T-helper 22 cell (primary cell): ENCODE measurements around the gene IL11.
"Not testable (repeated sequence)": the region's sequence is repeated elsewhere in the genome, so short reads cannot be mapped to it uniquely, and the experiment has no call there.

Experiments
- DNase-seq: peaks from one replicate; pipeline ENCODE4 v3.0.0-alpha.2; 2020; ENCODE audit warnings: low read depth

The IL11 gene

GRCh38 chr19:55370305-55370988, at the start of gene IL11:
TSS of gene IL11 (minus strand) at chr19:55370463. CDS start at chr19:55370310, 153 bp downstream.
- no peak for DNase-seq

DNA sequence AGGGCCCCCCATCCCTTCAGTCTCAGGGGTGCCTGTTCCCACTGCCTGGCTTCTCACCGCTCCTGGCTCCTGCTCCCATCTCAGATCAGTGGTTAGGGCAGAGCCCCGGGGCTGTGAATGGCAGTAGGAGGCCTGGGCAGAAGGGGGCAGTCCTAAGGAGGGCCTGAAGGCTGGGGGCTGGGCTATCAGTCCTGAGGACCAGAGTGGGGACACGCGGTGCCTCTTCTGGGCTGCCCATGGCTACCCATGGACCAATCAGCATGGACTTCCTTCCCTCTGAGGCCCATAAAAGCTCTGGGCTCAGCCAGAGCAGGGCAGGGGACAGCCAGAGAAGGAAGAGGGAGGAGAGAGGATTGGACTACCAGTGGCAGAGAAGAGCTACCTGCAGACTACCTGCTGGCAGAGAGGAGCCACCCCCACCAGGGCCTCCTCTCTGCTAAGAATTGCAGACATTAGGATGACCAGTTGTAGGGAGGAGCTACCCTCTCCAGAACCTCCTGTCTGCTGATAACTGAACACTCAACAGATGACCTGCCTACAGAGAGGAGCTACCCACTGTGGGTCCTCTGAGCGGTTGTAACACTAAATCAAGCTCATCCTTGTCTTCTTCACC, 49.5 kb upstream of the IL11 start:
- DNase-seq: no peak

DNA sequence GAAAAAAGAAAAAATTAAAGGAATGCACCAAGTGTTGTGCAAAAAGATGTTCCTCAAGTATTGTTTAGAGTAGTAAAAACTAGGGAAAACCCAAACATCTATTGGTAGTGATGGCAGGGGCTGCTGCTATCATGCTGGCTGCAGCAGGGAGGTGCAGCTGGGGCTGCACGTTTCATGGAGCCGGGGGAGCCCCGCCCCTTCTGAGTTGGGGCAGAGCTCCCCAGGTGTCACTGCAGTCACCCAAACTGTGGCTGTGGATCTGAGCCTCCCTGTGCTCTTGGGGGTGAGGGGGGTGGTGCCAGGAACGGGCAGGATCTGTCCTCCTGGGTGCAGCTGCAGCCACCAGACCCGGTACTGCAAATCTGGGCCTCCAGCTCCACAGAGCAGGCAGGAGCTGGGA, 48.8 kb upstream of the IL11 start:
- no peak for DNase-seq

GRCh38 chr19:55418185-55418584, 47.9 kb upstream of the IL11 start:
- no peak for DNase-seq

DNA sequence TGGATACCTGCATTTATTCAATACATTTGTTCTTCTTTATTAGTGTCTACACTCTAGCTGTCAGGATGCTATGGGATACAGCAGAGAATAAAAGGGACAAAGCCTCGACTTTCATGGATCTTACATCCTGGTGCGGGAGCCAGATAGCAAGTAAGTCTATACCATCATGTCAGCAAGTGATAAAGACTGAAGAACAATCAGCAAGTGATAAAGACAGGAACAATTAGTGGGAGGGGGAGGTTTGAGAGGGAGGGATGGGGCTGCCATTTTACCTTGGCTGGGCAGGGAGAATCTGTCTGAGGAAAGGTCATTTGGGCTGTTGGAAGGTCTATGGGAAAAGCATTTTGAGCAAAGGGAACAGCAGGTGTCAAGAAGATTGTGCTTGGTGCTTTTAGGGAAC, 39.9 kb upstream of the IL11 start:
- DNase-seq: no peak

GRCh38 chr19:55409179-55409578, 38.9 kb upstream of the IL11 start:
- DNase-seq: not testable (repeated sequence)

DNA sequence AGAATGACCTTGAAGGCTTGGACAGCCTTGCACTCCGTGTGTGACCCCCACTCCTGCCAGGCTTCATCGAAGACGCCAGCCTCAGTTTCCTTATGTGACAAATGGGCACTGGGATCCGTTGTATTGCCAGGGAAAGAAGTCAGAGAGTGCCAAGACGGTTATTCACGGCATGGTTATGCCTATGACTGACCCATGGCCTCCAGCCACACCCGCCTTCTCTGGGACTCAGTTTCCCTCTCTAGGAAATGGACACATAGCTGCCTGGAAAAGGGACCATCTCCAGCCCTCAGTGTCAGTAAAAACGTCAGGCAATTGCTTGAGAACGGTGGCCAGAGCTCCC, 38.2 kb upstream of the IL11 start:
- no peak for DNase-seq

DNA sequence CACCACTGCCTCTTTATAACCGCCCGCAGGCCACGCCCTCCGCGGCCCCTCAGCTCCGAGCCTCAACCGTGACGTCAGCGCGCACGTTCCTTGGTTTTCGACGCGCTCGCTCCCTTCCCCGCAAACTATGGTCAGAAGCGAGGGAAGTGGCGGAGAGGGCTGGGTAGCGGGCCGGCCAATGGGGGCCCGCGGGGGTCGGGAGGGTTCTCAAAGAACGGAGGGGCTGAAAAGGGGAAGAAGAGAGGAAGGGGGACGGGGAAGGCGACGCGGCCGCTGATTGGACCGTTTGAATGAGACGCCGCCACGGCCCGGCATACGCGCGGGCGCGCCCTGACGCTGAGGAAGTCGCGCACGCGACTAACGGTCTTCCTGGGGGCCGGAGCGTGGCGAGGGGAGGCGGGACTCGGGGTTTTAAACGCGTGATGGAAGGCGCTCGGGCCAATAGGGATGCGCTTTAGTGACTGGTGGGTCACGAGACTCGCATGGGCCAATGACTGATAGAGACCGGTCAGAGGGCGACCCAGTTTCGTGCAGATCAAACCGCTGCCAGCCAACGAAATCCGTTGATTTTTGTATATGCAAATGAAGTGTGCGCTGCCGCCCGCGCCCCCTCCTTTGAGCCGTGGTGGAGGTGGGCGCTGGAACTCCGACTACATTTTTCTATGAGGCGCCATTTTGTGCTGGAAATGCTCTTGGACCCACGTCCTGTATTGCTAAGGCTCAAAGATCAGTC, 37.7 kb upstream of the IL11 start:
- DNase-seq: peak; percentile 96

DNA sequence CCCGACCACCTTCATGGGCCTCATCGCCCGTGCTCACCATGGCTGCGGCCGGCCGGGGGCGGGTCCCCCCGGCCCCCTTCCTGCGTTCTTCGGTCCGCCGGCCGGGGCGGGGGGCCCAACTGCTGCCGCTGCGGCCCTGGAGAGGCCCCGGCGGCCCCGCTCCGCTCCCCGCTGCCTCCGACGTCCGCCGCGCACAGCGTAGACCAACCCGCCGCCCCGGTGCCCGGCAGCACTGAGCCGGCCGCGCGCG, 37.2 kb upstream of the IL11 start, which contains the start of gene UBE2S:
UBE2S (minus strand) TSS at position 239 of the 250 bp plus-strand sequence; CDS start at position 40, 199 bp downstream.
- DNase-seq: not testable (repeated sequence)

- no peak for DNase-seq
Measured at GRCh38 chr19:55406826-55407549, 36.7 kb upstream of the IL11 start.

GRCh38 chr19:55406091-55406825, 36.0 kb upstream of the IL11 start:
- DNase-seq: no peak

DNA sequence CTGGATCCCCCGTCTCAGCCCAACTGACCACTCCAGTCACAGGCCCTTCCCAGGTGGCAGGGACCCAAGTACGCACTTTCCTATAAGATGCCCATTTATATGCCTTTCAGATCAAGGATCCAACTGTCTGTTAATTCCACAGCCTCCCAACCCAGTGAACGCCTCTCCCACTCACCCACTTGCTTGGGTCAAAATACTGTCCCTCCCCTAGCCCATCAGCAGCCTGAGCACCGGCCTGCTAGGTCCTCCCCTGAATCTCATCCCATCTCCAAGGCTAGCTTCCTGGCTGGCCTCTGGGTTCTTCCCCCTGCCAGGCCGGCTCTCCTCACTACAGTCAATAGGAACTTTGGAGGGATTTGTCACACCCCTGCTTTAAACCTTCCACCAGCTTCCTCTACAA, 35.4 kb upstream of the IL11 start:
- no peak for DNase-seq

DNA sequence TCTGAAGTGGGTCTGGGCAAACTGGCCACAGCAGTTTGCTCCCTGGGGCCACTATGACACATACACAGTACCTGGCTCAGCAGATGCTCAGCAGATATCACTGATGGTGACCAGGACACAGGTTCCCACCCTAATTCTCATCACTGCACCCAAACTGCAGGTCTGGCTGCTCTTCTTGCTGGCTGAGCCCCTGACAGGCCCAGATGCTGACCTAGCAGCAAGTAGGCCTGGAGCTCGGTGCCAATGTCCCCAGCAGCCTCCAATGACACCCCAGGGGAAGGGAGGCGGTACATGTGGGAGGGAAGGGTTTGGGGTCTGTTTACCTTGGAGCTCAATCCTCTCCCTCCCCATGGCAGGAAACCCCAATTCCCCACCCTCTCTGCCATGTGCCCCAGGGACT, 32.2 kb upstream of the IL11 start:
- no peak for DNase-seq

DNA sequence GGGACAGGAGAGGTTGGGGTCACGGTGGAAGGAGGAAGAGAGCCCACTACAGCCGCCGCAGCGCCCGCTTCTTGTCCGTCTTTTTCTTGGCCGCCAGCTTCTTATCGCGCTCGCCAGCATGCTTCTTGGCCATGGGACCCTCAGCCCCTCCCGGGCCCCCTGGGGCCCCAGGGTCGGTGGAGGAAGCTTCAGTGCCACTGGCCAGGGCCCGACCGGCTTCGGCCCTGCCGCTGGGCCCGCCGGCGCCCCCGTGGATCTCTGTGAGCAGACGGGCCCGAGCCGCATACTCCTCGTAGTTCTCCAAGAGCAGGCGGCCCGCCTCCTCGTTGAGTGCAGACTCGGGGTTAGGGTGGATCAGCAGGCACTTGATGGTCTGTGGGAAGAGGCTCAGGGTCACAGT, 31.1 kb upstream of the IL11 start:
- DNase-seq: not testable (repeated sequence)

DNA sequence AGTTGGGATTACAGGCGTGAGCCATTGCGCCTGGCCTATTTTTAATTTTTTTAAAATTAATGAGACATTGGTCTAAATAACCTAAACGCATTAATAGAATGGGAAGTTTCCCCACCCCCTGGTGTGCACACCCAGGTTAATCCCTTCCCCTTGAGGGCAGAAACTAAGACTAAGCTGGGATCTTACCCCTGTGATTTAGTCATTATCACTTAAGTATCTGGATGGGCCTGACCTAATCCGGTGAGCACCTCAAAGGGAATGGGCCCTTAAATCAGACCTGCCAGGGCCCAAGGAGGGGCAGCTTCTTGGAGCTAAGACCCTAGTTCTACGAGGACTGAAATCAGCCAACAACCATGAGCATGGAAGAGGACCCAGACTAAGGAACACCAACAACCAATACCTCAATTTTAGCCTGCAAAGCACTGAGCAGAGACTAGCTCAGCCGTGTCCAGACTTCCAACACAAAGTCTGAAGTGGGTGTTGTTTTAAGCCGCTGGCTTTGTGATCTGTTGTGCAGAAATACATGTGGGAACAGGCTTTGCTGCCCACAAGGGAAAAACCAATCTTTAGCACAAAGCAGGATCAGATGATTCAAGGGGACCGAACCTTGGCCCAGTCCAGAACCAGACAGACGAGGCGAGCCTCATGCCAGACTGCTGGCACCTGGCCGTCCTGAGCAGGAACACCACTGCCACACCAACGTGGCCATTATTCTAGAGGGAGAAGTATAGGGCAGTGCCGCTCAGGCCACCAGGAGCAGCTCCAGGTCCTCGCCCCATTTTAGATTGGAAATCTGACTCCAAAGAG, 30.2 kb upstream of the IL11 start:
- no peak for DNase-seq

GRCh38 chr19:55398200-55398925, 28.1 kb upstream of the IL11 start:
- no peak for DNase-seq

DNA sequence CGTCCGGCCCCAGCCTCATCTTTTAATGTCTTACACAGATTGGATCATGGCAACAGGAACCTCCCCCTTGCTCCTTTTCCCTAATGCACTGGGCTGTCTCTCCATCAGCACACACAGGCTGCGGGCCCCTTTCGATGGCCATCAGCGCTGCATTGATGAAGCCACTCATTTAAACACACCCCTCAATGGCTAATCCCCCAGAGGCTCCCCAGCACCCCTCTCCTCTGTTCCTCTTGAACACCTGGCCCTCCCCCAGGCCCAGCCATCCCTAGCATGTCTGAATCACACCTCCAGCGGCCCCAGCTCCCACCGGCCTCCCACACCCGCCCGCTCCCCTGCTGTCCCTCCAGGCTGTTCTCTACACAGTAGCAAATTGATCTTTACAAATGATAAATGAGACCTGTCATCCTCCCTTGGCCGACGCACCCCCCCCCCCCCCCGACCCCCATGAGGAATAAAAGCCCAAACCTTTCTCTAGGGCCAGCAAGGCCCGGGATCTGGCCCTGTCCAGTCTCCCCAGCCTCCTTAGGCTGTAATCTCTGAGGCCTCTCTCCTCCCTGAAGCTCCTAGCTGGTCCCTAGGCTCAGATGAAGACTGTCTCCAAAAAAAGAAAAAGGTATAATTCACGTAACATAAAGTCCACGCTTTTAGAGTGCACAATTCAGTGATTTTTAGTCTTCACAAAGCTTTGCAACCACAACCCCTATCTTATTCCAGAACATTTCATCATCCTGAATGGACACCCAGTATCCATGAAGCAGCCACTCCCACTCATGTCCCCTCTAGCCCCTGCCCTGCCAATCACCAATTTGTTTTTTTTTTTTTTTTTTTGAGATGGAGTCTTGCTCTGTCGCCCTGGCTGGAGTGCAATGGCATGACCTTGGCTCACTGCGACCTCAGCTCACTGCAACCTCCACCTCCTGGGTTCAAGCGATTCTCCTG, 22.8 kb upstream of the IL11 start:
- no peak for DNase-seq

DNA sequence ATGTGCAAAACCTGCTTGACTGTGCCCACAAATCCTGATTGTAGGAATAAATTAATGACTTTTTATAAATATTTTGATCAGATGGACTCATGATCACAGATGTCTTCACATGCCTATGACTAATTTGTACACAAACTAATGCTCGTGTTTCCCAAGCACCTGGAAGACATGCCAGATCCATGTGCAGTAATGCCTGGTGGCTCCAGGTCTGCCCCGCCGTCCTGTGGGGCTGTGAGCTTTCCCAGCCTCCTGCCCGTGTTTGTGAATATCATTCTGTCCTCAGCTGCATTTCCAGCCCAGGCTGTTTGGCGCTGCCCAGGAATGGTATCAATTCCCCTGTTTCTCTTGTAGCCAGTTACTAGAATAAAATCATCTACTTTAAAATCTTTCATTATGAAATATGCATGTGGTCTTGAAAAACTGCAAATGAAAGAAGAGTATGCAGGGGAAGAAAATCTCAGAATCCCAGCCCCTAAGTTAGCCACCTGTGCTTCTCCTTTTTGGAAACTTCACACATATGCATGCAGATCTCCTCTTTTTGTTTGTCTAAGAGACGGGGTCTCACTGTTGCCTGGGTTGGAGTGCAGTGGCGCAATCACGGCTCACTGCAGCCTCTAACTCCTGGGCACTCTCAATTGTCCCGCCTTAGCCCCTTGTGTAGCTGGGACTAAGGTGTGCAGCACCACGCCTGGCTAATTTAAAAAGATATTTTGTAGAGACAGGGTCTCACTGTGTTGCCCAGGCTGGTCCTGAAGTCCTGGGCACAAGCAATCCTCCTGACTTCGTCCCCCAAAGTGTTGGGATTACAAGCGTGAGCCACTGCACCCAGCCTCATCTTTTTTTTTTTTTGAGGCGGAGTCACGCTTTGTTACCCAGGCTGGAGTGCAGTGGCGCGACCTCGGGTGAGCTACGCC, 21.7 kb upstream of the IL11 start:
- no peak for DNase-seq
